ENCODE results near the gene ITIH3.
"Not testable (repeated sequence)": the region's sequence is repeated elsewhere in the genome, so short reads cannot be mapped to it uniquely, and the experiment has no call there.

The ITIH3 gene, protein sequence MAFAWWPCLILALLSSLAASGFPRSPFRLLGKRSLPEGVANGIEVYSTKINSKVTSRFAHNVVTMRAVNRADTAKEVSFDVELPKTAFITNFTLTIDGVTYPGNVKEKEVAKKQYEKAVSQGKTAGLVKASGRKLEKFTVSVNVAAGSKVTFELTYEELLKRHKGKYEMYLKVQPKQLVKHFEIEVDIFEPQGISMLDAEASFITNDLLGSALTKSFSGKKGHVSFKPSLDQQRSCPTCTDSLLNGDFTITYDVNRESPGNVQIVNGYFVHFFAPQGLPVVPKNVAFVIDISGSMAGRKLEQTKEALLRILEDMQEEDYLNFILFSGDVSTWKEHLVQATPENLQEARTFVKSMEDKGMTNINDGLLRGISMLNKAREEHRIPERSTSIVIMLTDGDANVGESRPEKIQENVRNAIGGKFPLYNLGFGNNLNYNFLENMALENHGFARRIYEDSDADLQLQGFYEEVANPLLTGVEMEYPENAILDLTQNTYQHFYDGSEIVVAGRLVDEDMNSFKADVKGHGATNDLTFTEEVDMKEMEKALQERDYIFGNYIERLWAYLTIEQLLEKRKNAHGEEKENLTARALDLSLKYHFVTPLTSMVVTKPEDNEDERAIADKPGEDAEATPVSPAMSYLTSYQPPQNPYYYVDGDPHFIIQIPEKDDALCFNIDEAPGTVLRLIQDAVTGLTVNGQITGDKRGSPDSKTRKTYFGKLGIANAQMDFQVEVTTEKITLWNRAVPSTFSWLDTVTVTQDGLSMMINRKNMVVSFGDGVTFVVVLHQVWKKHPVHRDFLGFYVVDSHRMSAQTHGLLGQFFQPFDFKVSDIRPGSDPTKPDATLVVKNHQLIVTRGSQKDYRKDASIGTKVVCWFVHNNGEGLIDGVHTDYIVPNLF

DNA sequence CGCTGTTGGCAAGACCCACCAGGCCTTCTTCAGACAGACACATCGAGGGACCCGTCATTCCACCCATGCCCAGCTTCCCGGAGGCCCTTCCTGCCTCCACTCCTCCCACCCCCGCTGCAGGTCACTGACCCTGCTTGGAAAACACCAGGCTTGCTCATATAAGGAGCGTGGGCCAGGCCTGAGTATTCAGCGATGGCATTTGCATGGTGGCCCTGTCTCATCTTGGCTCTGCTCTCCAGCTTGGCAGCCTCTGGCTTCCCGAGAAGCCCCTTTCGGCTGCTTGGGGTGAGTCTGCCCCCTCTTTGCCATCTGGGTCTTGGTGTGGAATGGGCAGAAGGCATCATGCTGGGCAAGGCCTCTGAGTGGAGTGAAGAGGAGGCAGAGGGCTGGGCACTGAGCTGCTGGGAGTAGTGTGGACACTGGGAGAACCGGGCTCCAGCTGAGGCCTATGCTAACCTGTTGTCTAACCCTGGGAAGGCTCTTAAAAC, at the start of gene ITIH3:
Gene ITIH3 (plus strand): TSS at position 185 of the 488 bp plus-strand sequence. CDS start 8 bp downstream, at position 193.
- DNase-seq = no peak
- intact Hi-C loops (cut with DNase I) = no loop called here

DNA sequence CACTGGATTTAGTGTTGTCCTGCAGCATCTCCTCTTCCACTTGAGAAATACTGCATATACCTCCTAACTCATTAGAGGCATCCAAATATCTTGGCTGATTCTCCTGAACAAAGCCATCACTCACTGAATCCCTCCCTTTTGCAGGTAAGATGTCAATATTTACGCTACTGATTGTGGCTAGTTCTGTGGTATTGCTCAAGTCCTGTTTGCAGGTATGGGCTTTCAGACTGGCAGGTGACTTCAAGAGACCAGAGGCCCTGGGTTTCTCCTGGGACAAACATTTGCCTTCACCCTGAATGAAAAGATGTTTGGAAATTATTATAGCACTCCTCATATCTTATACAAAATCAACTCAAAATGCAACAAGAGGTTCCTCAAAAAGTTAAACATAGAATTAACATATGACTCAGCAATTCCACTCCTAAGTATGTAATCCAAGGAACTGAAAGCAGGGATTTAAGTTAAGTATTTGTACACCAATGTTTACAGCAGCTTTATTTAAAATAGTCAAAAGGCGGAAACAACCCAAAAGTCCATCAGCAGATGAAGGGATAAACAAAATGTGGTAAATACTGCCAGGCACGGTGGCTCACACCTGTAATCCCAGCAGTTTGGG, 42.4 kb upstream of the ITIH3 start:
- intact Hi-C loops (cut with DNase I) = no loop called here
- no peak for DNase-seq

DNA sequence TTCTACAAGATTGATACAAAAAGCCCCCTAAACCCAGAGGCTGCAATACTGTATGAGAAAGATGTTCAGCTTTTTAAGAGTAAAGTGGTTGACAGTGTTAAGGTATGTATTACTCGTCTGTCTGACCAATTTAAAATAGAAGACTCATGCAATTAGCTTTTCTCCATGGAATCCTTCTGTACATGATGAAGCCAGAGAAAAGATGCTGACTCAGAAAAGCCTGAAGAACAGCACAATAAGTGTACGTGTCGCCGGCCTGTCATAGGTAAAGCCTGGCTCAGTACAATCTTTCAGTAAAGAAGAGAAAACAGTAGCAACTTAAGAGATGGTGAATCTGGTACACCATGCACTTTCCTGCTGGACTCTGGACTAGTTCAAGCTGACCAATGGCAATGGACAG, 40.2 kb upstream of the ITIH3 start:
- no peak for DNase-seq
- intact Hi-C loops (cut with DNase I) = no loop called here

DNA sequence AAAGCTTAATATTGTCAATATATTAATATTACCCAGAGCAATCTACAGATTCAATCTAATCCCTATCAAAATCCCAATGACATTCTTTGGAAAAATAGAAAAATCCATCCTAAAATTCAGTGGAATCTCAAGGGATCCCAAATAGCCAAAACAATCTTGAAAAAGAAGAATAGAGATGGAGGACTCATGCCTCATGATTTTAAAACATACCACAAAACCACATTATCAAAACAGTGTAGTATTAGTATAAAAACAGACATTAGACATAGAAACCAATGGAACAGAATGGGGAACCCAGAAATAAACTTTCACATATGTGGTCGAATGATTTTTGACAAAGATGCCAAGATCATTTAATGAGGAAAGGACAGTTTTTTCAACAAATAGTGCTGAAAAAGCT, 38.5 kb upstream of the ITIH3 start:
- no peak for DNase-seq
- intact Hi-C loops (cut with DNase I) = no loop called here

DNA sequence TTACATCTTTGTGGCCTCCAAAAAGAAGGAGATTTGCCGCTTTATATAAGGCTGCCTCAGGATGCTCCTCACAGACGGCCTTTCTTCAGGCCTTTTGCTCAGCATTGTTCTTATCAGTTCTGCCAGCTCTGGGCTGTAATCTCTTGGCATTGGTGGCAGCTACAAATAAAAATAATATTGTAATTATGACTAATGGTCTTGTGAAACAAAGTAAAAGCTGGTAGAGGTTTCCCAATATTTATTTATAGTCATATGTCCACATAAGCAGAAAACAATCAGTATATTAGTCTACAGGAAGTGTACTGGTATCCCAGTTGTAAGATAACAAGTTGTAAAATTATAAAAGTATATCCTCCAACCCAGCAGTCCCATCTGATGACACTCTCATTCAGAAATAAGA, 31.1 kb upstream of the ITIH3 start:
- no peak for DNase-seq
- intact Hi-C loops (cut with DNase I) = no loop called here

DNA sequence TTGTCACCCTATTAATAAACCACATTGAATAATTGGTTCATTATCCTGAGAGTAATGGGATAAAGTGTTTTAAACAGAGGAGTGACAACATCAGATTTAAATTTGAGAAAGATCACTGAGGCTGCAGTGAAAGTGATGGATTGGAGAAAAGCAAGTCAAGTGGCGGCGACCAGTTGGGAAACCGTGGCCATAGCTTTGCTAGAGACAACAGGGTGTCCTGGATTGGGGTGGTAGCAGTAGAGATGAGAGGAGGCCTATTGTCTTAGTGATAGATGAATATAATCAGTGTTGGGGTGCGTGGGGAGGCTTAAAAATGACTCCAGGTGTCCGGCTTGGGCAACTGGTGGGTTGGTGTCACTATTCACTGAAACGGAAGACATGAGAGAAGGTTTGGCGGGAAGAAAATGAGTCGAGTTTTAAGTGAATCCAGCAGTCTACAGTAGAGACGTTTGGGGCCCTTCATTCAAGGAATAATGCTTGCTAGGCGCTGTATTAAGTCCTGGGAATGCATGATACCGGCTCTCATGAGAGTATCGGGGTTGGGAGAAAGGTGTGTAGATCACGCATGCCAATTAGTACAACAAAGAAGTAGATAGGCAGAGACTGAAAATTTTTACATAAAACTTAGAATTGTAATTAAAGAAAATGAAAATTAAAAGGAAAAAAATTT, 24.7 kb upstream of the ITIH3 start:
- DNase-seq = no peak
- intact Hi-C loops (cut with DNase I) = loop anchor here (2.0 kb wide), 1 partner anchor 65 kb away; the partner anchor contains the start of gene GLT8D1

DNA sequence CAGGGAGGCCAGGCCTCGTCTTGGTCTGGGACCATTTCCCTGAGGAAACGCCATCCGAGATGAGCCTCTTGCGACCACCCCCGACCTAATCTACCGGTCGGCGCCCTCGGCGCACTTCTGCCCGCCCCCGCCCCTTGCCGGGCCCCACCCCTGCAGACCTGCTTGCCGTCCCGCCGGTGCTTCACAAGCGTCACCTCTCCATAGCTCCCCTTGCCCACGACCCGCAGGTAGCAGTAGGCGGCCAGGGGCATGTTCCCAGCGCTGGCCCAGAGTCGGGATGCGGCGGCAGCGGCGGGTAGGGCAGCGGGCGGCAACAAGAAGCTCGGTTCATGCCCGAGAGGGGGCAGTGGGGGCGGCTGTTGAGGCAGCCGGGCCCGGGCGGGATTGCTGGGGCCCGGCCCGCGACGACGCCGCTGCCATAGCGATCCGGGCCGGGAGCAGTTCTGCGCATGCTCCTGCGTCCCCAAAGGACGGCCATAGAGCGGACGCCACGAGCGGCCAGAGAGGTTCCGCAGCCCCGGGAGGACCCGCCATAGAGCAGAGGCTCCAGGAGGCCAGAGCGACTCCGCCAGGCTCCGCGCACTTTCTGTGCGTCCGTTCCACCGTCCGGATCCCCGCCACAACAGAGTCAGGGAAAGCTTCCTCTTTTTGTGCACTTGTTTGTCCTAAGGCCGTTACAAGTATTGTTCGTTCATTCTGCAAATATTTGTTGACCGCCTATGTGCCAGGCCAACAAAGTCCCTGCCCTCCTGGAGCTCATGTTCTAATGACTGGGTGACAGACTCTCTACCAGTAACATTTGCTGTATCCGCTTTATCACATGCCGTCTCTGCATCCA, 23.9 kb upstream of the ITIH3 start, which contains the start of gene NEK4:
Gene NEK4 (minus strand): TSS at position 445 of the 838 bp plus-strand sequence. CDS start 194 bp downstream, at position 251.
- intact Hi-C loops (cut with DNase I) = loop anchor here (2.0 kb wide), 1 partner anchor 66 kb away; the partner anchor contains the start of gene GLT8D1
- DNase-seq = peak; percentile 89 to 99 (median 94)

DNA sequence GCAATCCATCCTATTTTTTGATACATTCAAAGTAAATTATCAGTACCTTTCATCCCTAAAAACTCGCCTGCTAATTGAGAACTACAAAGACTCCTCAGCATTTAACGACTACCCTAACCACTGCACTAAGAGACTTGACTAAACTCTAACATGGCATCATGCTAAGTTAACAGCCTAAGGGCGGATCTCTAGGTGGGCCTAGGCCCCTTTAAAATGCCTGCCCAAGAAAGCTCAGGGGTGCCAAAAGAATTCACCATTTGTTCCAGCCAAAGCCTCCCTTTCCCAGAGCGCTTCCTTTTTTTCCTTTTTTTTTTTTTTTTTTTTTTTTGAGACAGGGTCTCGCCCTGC, 23.3 kb upstream of the ITIH3 start:
- DNase-seq = peak in 1 of 10 donors; percentile 35
- intact Hi-C loops (cut with DNase I) = loop anchor here (2.0 kb wide), 1 partner anchor 67 kb away; the partner anchor contains the start of gene GLT8D1

DNA sequence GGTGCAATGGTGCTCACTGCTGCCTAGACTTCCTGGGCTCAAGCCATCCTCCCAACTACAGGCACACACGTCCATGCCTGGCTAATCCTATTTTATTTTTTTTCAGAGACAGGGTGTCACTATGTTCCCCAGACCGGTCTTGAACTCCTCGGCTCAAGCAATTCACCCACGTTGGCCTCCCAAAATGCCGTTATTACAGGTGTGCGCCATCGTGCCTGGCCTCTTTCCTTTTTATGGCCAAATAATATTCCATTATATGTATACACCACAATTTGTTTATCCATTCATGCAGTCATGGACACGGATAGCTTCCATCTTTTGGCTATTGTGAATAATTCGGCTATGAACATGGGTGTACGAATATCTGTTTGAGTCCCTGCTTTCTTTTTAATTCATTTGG, 22.9 kb upstream of the ITIH3 start:
- intact Hi-C loops (cut with DNase I) = loop anchor here (2.0 kb wide), 1 partner anchor 67 kb away; the partner anchor contains the start of gene GLT8D1
- DNase-seq = peak in 1 of 10 donors; percentile 18

DNA sequence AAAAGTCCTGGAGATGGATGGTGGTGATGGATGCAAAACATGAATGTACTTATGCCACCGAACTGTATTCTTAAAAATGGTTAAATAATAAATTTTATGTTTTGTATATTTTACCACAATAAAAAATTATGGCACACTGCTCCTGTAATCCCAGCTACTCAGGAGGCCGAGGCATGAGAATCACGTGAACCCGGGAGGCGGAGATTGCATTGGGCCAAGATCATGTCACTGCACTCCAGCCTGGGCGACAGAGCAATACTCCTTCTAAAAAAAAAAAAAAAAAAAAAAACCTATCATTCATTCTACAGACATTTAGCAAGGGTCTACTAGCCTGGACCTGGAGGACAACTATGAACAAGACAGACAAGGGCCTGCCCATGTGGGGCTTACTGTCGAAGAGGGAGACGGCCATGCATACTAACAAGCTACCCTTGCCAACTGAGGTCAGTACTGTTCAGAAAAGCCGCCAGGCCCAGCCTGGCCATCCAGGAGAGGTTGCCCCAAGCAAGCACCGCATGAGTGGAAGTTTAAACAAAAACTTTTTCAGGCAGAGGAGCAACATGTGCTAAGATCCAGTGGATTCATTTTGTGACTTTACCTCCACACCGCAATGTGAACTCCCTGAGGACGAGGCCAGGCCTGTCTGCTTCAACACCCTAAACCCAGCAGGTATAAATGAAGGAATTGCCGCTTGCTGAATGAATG, 21.1 kb upstream of the ITIH3 start:
- DNase-seq = peak in 2 of 10 donors; percentile 2 to 69
- intact Hi-C loops (cut with DNase I) = no loop called here

DNA sequence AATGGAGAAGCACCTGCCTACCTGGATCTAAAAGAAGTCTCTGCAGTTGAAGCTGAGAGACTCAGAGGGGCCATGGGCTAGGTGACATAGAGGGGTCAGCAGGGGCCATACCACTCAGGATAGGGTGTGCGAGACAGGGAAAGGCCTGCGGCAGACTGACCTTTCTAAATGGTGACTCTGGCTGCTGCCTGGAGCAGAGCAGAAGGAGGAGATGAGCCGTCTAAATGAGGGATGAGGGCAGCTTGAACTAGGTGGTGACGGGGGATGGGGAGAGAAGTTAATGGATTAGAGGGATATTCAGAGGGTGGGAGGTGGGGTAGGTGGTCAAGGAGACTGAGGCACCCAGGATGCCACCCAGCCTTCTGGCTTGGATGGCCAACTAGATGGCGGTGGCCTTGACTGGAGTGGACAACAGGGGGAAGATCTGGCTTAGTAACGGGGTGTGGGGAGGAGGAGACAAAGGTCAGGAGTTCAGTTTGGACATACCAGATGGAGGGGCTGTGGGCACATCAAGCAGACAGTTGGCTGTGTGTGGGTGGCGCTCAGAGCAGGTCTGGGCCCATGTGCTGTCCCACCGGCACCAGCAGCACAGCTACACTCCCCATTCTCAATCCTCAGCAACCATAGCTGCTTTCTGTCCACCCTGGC, 20.4 kb upstream of the ITIH3 start:
- DNase-seq = peak in 2 of 10 donors; percentile 1 to 55
- intact Hi-C loops (cut with DNase I) = no loop called here

DNA sequence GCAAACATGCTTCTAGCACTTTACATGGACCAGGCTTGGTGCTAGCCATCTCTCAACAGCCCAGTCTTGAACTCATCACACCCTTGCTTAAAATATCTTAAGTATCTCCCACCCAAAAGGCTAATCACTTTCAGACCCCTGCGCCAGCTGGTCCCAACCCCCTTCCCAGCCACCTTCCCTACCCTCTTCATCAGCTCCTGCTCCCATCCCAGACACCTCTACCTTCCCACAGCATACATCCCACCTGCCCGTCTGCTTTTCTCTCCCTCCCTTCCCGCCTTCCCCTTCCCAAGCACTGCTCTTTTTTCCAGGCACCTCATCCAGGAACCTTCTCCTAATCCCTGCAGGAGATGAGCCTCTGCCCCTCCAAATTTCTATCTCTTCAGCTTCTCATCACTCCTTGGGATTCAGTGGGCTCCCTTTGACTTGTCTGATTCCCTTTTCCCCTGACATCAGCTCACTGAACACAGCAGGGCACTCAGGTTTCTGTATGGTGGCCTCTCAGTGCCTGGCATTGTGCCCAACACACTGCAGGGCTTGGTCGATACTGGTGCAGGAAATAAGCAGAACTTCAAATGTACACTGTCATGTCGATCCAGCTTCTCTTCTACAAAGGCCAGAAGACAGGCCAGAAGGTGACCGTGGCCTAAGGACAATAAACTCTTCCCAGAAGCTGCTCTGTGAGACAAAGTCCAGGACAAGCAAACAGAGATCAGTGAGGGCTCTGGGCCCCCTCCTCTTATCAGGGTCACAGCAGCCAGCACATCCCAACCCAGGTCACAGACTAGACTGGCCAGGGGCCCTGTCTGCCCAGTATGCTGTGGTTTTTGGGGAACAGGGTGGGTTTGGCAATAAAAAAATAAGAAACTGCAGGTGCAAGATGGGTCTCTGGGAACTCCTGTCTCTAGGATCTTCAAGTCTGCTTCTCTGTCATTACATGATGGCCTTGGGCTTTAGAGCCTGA, 19.4 kb upstream of the ITIH3 start:
- peak in 3 of 10 donors; percentile 4 to 52 (median 48) for DNase-seq
- intact Hi-C loops (cut with DNase I) = no loop called here

DNA sequence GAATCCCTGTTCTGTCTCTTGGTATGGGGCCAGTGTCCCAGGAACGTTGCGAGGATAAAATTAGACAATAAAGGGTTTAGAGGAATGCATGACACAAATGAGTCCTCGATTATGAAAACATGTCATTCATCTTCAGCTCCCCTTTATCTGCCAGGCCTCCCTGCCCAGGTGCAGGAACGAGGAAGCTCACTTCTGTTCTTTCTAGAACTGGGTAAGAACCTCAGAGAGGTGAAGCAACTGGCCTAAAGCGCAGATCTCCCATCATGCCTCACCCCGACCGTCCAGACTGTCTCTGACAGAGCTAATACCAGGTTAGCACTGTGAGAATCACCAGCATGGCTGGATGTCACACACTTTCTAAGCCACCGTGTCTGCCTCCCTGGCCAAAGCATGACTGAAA, 18.7 kb upstream of the ITIH3 start:
- intact Hi-C loops (cut with DNase I) = no loop called here
- peak in 2 of 10 donors; percentile 1 to 74 for DNase-seq

DNA sequence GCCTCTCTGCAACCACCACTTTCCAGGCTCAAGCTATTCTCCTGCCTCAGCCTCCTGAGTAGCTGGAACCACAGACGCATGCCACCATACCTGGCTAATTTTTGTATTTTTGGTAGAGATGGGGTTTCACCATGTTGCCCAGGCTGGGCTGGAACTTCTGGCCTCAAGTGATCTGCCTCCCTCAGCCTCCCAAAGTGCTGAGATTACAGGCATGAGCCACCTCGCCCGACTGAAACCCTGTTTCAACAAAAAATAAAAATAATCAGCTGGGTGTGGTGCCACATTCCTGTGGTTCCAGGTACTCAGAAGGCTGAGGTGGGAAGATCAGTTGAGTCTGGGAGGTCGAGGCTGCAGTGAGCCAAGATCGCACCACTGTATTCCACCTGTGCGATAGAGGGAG, 18.1 kb upstream of the ITIH3 start:
- DNase-seq = peak in 2 of 10 donors; percentile 2 to 31

DNA sequence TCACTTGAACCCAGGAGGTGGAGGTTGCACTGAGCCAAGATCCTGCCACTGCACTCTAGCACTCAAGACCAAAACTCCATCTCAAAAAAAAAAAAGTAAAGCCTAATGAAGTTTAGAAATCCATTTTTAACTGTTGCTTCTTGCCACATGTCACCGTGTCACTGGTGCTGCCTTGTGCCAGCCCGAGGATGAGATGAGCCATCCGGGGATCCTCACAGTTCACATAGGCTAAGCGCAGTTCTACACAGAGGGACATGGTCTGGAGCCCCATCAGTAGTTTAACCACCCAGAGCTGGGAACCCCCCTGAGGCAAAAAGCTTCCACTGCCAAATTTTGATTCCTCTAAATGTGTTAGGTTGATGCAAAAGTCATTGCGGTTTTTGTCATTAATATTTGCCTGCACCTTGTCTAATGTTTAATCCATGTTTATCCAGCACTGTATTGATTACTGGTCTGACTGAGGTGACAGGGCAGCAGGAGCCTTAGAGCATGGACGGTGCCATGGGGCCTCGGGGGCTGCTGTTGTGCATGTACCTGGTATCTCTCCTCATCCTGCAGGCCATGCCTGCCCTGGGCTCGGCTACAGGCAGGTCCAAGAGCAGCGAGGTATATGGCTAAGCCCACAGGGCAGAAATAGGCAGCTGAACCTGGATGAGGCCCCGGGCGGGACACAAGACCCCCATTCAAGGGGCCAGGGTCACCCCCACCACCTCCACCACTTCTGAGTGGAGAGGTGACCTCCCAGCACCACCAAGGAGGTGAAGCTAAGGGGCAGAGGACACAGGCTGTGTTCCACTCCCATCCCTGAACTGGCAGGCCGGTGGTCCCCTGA, 17.3 kb upstream of the ITIH3 start, which contains the start of gene ITIH1:
Gene ITIH1 (plus strand): TSS at position 473 of the 832 bp plus-strand sequence. CDS start 17 bp downstream, at position 490.
- intact Hi-C loops (cut with DNase I) = no loop called here
- peak in 3 of 10 donors; percentile 5 to 65 (median 47) for DNase-seq

More for the DNA sequence above, 18.1 kb upstream of the ITIH3 start:
- intact Hi-C loops (cut with DNase I) = not testable (repeated sequence)
